Body of pancreas (tissue), 4 donors: ENCODE data around the gene PDE9A. TPM values are rescaled to one million over a fixed set of nuclear protein-coding genes. Genes with fewer than 3 reads are reported as not detected.

ENCODE experiments used
- ATAC-seq: fragments of 150-250 bp; one replicate; pipeline ENCODE4 v1.9.1; 2016
- DNase-seq, 4 donors: peaks; one replicate each; pipeline ENCODE4 v3.0.0-alpha.2; 2019
- H3K27ac ChIP-seq, 4 donors: fragments of 200-600 bp; sonication (generic); 1 replicate in 3 of 4; 2 replicates in 1 of 4; pipeline versions ENCODE4 v1.5.1 to v1.6.1; 2016 to 2019; ENCODE audit warnings: mild to moderate bottlenecking in 1 of 4, mixed read lengths in 1 of 4, moderate library complexity in 1 of 4
- H3K27me3 ChIP-seq, 2 donors: fragments of 200-600 bp; sonication (generic); one replicate each; pipeline ENCODE4 v1.6.0; 2016; ENCODE audit warnings: mild to moderate bottlenecking in 1 of 2
- H3K36me3 ChIP-seq, 2 donors: fragments of 200-600 bp; sonication (generic); replicated peaks in 1 of 2; 2 replicates each; pipeline ENCODE4 v1.5.1; 2016; ENCODE audit warnings: low read depth in 2 of 2; ENCODE audit not compliant: insufficient read depth in 1 of 2
- H3K4me1 ChIP-seq: fragments of 200-600 bp; sonication (generic); one replicate; pipeline ENCODE4 v1.6.0; 2016
- H3K4me3 ChIP-seq, 2 donors: fragments of 200-600 bp; sonication (generic); 1 replicate in 1 of 2; 2 replicates in 1 of 2; pipeline ENCODE4 v1.5.1; 2016 to 2019
- H3K9me3 ChIP-seq, 3 donors: fragments of 200-600 bp; sonication (generic); 1 replicate in 2 of 3; 2 replicates in 1 of 3; pipeline ENCODE4 v1.5.1; 2016
- CTCF ChIP-seq, 7 experiments: fragments of 450-650 bp in 4 of 7; fragments of 200-600 bp in 3 of 7; sonication (generic) in 3 of 7; IDR thresholded peaks; one replicate each; pipeline ENCODE4 v1.5.1; 2016 to 2019; ENCODE audit warnings: antibody characterized with exemption in 7 of 7
- POLR2A ChIP-seq, 3 donors: fragments of 450-650 bp; IDR thresholded peaks; one replicate each; pipeline ENCODE4 v1.6.1; 2016; ENCODE audit warnings: antibody characterized with exemption in 3 of 3, mild to moderate bottlenecking in 2 of 3
- WGBS, 2 donors: methylation state at CpG; one replicate each; pipeline ENCODE4 v1.1.5; 2017; 5-methylcytosine and 5-hydroxymethylcytosine counted together
- intact Hi-C: fragments of 100-400 bp; cut with DNase I; formaldehyde crosslinking; loops from one replicate; pipeline ENCODE4 v1.15.1; 2023
- total RNA-seq, 2 donors: library from RNA; depleted of rRNA; stranded (reverse); fragments of >200 nt; gene quantifications; one replicate each; pipeline ENCODE4 v1.1.0, GENCODE V29; 2016

The PDE9A gene
- total RNA-seq, 2 donors from 2014 or later: 5.2 to 7.9 TPM

GRCh38 chr21:42758721-42759593, 105.5 kb downstream of the PDE9A start:
- Histone ChIP-seq H3K27me3 (no peaks in the 10 kb centered on the region), H3K9me3 (no peaks in the 10 kb centered on the region), H3K4me3 (no peak overlapping the region), H3K27ac (no peak overlapping the region), H3K4me1 (peaks cover 10% of the 10 kb centered on the region), H3K36me3 (no peaks in the 10 kb centered on the region)
- DNase-seq (no peak), ATAC-seq (no peak)
- 50 to 52% methylated on average over 17 to 19 of the region's 20 CpGs for WGBS, 2 donors
- TF ChIP-seq POLR2A (IDR thresholded peaks at IDR 0.05) (no peak), CTCF (IDR thresholded peaks at IDR 0.05) (no peak)
- intact Hi-C loops: no loop called here

GRCh38 chr21:42759594-42759927, 106.1 kb downstream of the PDE9A start:
- no peaks in the 10 kb centered on the region for H3K36me3 ChIP-seq
- no peak overlapping the region for H3K4me3 ChIP-seq
- intact Hi-C loops: no loop called here
- no peak for TF ChIP-seq CTCF (IDR thresholded peaks at IDR 0.05)
- TF ChIP-seq POLR2A (IDR thresholded peaks at IDR 0.05): no peak
- H3K27ac ChIP-seq: no peak overlapping the region
- DNase-seq: no peak
- no peaks in the 10 kb centered on the region for H3K27me3 ChIP-seq
- no peak for ATAC-seq
- H3K9me3 ChIP-seq: no peaks in the 10 kb centered on the region
- H3K4me1 ChIP-seq: peaks cover 10% of the 10 kb centered on the region

- ATAC-seq (no peak), DNase-seq (no peak)
- TF ChIP-seq POLR2A (IDR thresholded peaks at IDR 0.05) (no peak), CTCF (IDR thresholded peaks at IDR 0.05) (no peak)
- intact Hi-C loops: no loop called here
- Histone ChIP-seq H3K4me3 (no peak overlapping the region), H3K27ac (no peak overlapping the region), H3K27me3 (no peaks in the 10 kb centered on the region), H3K9me3 (no peaks in the 10 kb centered on the region), H3K36me3 (no peaks in the 10 kb centered on the region), H3K4me1 (peaks cover 10% of the 10 kb centered on the region)
- 52 to 72% methylated on average over 8 to 23 of the region's 23 CpGs for WGBS, 2 donors
These were observed 107.0 kb downstream of the PDE9A start for GRCh38 chr21:42760361-42760950.

- Histone ChIP-seq H3K27ac (no peak overlapping the region), H3K9me3 (no peaks in the 10 kb centered on the region), H3K27me3 (no peaks in the 10 kb centered on the region), H3K4me1 (peaks cover 10% of the 10 kb centered on the region), H3K36me3 (no peaks in the 10 kb centered on the region), H3K4me3 (no peak overlapping the region)
- no peak for TF ChIP-seq POLR2A (IDR thresholded peaks at IDR 0.05)
- no peak for TF ChIP-seq CTCF (IDR thresholded peaks at IDR 0.05)
- DNase-seq: peak in 2 of 4 donors; percentile 14 to 36
- WGBS, 2 donors: 26 to 52% methylated on average over 5 to 20 of the region's 21 CpGs
- intact Hi-C loops: no loop called here
- peak; percentile 20 for ATAC-seq
These were observed 107.7 kb downstream of the PDE9A start for GRCh38 chr21:42760951-42761751.
